Breast epithelium (tissue), 3 donors: ENCODE data around the gene CLIC3.

Experiments
- CTCF ChIP-seq, 3 donors: fragments of 450-650 bp; IDR thresholded peaks; one replicate each; pipeline ENCODE4 v1.5.1; 2016 to 2017; ENCODE audit warnings: antibody characterized with exemption in 3 of 3, mild to moderate bottlenecking in 3 of 3, moderate library complexity in 3 of 3
- POLR2A ChIP-seq: fragments of 450-650 bp; IDR thresholded peaks from one replicate; pipeline ENCODE4 v1.6.1; 2016; ENCODE audit warnings: antibody characterized with exemption, mild to moderate bottlenecking, moderate library complexity
- POLR2AphosphoS5 ChIP-seq, 3 donors: sonication (generic); formaldehyde crosslinking; IDR thresholded peaks; one replicate each; pipeline ENCODE4 v1.6.1; 2017; ENCODE audit warnings: antibody characterized with exemption in 3 of 3

DNA sequence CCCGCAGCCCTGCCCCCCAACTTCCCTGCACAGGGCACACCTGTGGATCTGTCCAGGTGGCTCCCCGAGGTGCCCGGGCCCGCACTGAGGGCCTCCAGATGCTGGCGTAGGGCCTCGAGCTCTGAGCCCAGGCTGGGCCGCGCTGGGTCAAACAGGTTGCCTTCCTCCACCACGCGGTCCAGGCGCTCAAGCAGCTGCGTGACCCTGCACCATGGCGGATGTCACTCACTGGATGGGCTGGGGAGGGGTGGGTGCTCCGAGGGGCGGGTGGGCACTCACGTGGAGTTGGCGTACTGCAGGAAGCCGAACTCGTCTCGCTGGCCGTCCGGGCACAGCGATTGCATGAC lies 26.3 kb upstream of the CLIC3 start:
- no peak for TF ChIP-seq CTCF (IDR thresholded peaks at IDR 0.05)
- TF ChIP-seq POLR2AphosphoS5 (IDR thresholded peaks at IDR 0.05): no peak
- TF ChIP-seq POLR2A: no peak
